CD4-positive, alpha-beta T cell treated with Interferon alpha-2 for 1 hour (primary cell): ENCODE data around the gene FLNC.

Source experiments
- DNase-seq, 2 donors: peaks; one replicate each; pipeline ENCODE4 v3.0.0-alpha.2; 2020 to 2022

The FLNC gene

DNA sequence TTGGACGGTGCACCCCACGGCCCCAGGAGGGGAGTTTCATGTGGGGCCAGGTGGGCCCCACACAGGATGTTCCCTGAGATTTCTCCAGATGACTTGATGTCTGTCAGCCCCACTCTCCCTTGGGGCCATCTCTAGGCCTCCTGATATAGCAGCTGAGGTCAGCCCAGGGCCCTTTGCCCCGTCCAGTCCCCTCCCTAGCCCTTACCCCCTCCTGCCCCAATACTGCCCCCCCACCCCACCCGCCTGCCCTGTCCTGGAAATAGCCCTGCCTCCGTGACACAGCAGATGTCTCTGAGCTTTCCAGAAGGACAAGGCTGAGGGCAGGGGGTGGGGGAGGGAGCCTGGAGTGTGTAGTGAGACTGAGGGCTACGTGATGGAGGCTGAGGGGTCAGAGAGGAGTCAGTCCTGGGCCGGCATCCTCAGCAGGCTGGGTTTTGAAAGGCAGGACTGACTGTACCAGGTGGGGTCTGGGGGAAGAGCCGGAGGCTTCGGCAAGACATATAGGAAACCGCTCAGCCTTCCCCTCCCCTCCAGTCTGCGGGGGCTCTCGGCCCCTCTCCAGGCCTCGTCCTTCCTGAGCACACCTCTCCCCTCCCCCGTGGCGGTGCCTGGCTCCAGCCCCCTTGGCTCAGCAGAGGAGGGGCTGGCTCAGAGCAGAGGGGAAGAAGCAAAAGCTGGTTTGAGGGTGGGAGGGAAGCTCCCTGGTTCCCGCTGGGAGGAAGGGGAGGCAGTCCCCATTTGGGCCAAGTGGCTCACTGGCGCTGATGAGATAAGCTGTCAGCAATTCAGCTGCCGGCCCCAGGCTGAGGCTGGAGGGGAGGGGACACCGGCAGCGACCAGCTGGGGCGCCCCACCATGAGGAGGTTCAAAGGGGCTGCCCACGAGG is 2.0 kb downstream of the FLNC start:
- DNase-seq = no peak

- no peak for DNase-seq
Observed at GRCh38 chr7:128832880-128833147, 2.6 kb downstream of the FLNC start.

DNA sequence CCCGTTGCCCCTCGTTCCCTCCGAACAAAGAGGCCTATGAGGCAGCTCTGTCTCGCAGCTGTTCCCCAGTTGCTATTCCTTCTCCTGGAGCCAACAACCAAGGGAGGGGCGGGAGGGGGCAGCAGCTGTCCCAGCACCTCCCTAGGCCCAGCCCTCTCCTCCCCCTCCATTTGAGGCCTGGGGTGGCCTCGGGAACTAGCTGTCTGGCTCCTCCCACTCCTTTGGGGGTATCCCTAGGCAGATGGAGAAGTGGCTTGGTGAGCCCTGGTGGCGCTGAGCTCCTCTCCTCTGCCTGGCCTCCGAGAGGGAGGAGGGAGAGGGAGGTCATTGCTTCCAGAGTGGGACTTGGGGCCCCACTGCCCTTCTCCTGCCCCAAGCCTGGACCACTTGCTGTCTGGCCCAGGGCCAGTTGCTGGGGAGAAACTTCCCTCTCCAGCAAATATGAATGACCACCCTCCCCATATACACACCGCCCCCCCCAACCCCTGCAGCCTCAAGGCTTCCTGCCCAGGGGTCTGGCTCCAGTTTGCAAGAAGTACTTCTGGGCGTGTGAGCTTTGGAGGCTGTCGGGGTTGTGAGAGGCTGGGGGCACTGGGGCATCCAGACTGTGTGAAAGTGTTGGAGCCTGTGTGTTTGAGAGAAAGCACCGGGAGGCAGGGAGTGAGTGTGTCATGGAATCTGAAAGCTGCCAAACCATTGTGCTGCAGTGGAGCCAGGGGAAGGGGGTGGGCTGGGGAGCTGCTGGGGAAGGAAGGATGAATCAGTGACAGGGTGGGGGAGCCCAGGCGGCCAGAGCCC is 3.1 kb downstream of the FLNC start:
- no peak for DNase-seq

GRCh38 chr7:128833946-128834325 is 3.7 kb downstream of the FLNC start:
- no peak for DNase-seq

DNA sequence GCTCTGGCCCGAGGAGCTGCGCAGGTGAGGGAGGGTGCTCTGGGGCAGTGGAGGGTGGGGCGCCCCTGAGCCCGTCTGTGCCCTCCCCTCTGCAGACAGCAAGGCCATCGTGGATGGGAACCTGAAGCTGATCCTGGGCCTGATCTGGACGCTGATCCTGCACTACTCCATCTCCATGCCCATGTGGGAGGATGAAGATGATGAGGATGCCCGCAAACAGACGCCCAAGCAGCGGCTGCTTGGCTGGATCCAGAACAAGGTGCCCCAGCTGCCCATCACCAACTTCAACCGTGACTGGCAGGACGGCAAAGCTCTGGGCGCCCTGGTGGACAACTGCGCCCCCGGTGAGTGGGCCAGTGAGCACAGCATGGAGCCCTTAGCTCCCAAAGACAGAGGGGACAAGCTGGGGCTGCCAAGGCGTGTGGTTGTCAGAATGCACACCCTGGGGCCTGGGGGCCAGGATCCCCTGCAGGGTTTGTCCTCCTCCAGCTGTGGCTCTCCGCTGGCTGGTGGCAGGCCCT is 5.1 kb downstream of the FLNC start:
- DNase-seq = no peak

DNA sequence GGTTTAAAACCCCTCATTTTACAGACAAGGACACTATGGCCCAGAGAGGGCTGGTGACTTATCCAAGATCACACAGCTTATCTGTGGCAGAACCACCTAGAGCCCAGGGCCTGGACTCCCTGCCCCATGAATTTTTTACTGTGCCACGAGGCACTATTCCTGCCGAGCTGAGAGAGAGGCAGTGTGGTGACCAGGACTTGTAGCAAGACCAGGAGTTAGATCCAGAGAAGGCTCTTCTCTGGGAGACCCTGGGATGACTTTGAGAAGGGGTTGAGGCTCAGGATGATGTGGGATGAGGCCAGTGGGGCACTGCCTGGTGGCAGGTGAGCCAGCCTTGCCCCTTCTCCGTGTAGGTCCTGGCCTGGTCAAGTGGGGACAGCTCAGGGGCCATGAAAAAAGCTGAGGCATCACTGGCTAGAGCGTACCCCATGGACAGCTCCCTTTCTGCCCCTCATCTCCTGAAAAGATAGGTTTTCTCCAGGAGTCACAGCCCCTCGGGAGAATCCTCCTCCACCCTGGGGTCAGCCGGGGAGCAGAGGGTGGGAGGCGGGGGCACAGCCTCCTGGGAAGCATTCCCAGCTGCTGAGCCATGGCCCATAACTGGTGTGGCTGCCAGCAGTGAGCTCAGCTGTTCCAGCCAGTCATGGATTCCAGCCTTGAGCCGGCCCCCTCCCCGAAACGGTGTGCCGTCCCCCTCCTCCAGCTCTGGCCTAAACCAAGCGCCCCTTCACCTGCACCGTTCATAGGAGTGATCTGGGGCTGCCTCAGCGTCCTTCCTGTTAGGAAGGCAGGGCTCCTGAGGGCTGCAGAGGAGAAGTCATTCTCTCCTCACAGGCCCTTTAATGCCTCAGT is 5.8 kb downstream of the FLNC start:
- DNase-seq = no peak

- no peak for DNase-seq
Observed at GRCh38 chr7:128836729-128837348, 6.6 kb downstream of the FLNC start.

DNA sequence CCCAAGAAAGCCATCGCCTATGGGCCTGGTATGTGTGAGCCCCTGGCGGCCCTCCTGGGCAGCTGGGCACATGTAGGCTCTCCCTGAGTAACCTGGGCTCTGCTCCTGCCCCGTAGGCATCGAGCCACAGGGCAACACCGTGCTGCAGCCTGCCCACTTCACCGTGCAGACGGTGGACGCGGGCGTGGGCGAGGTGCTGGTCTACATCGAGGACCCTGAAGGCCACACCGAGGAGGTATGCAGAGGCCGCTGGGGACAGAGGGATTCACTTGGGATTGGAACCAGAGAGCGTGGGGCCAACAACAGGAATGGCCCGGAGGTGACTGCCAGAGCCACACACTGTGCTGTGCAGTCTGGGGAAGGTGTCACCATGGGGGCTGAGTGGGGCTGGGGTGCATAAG is 7.3 kb downstream of the FLNC start:
- no peak for DNase-seq

DNA sequence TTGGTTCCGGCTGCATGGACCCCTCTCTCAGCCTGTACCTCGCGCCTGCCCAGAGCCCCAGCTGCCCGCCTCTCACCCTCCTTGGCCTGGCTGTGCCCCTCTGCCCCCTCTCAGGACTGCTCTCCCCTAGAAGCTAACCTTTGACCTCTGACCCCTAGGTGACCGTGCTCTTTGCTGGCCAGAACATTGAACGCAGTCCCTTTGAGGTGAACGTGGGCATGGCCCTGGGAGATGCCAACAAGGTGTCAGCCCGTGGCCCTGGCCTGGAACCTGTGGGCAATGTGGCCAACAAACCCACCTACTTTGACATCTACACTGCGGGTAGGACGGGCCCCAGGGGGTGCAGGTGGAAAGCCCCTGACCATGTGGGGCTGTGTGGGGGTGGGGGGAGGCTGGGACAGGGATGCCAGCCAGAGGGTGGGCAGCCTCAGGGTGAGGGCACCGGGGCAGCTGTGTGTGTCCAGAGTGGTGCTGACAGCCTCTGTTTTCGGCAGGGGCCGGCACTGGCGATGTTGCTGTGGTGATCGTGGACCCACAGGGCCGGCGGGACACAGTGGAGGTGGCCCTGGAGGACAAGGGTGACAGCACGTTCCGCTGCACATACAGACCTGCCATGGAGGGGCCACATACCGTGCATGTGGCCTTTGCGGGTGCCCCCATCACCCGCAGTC is 8.0 kb downstream of the FLNC start:
- no peak for DNase-seq

- no peak for DNase-seq
Observed at GRCh38 chr7:128838981-128839731, 8.9 kb downstream of the FLNC start.

GRCh38 chr7:128839751-128840177 is 9.6 kb downstream of the FLNC start:
- DNase-seq = no peak

- DNase-seq = no peak
Observed at GRCh38 chr7:128840326-128841170, 10.3 kb downstream of the FLNC start.

DNA sequence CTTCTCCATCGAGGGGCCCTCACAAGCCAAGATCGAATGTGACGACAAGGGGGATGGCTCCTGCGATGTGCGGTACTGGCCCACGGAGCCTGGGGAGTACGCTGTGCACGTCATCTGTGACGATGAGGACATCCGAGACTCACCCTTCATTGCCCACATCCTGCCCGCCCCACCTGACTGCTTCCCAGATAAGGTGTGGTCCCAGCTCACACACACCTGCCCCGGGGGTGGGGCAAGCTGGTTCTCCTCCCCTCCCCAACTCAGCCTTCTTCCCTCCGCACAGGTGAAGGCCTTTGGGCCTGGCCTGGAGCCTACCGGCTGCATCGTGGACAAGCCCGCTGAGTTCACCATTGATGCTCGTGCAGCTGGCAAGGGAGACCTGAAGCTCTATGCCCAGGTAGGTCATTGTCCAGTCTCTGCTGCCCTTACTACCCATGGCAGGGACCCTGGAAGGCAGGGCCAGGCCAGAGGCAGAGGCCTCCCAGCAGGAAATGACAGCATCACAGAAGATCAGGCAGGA is 11.0 kb downstream of the FLNC start:
- DNase-seq = peak; percentile 7 to 42

DNA sequence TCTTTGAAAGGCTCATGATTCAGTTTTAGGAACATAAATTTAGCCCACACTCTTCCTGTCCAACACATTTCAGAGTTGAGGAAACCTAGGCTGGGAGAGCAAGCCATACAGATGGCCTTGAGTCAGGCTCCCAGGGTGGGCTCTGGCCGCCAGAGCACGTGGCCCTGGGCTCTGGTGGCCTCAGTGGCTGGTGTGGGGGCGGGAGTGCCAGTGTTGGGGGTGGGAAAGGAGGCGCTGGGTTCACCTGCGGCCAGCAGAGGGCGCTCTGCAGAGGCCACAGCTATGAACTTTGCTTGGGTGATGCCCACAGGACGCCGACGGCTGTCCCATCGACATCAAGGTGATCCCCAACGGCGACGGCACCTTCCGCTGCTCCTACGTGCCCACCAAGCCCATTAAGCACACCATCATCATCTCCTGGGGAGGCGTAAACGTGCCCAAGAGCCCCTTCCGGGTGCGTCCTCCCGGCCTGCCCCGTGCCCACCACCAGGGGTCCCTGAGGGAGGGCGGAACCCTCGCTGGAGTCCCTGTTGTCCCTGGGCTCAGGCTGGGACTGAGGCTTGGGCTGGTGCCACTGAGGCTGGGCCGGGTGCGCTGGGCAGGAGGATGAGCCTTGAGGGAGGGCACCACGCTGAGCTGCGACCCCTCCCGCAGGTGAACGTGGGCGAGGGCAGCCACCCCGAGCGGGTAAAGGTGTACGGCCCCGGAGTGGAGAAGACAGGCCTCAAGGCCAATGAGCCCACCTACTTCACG is 11.9 kb downstream of the FLNC start:
- DNase-seq = peak; percentile 35 to 63

DNA sequence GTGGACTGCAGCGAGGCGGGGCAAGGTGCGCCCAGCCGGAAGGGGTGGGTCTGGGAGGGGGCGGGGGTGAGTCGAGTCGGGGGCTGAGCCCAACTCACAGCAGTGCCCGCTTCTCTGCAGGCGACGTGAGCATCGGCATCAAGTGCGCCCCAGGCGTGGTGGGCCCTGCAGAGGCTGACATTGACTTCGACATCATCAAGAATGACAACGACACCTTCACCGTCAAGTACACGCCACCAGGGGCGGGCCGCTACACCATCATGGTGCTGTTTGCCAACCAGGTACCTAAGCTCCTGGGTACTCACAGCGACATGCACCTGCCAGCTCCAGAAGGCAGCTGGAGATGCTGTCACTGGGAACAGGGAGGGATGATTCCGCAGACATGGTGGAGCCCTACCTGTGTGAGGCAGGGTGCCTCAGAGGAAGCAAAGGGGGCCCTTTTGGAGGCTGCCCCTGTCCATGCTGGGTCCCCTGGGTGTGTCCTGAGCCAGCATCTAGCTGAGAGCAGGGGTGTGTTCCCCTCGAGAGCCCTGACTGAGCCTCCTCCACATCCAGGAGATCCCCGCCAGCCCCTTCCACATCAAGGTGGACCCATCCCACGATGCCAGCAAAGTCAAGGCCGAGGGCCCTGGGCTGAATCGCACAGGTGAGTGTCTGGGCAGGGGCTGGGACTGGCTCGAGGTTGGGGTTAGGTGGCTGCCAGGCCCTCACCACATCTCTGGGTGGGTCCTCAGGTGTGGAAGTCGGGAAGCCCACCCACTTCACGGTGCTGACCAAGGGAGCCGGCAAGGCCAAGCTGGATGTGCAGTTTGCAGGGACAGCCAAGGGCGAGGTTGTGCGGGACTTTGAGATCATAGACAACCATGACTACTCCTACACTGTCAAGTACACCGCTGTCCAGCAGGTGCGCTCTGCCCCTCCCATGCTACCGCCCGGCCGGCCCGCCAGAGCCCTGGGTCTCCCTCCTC is 12.8 kb downstream of the FLNC start:
- DNase-seq = no peak

DNA sequence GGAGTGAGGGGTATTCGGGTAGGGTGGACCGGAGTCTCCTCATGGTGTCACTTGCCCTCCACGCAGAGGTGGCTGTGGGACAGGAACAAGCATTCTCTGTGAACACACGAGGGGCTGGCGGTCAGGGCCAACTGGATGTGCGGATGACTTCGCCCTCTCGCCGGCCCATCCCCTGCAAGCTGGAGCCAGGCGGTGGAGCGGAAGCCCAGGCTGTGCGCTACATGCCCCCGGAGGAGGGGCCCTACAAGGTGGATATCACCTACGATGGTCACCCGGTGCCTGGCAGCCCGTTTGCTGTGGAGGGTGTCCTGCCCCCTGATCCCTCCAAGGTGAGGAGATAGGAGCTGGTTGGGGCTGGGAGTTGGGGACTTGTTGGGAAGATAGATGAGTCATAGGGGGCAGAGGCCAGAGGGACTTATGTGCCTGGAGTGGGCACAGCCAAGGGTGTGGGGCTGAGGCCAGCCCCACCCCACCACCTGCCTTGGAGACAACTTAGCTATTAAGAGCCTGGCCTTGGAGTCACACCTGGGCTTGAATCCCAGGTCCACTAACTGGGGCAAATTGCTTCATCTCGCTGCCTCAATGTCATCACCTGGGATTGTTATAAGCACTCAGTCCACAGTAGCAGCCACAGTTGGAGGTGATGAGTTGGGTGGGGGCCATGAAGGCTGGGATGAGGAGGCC is 13.9 kb downstream of the FLNC start:
- DNase-seq = no peak

DNA sequence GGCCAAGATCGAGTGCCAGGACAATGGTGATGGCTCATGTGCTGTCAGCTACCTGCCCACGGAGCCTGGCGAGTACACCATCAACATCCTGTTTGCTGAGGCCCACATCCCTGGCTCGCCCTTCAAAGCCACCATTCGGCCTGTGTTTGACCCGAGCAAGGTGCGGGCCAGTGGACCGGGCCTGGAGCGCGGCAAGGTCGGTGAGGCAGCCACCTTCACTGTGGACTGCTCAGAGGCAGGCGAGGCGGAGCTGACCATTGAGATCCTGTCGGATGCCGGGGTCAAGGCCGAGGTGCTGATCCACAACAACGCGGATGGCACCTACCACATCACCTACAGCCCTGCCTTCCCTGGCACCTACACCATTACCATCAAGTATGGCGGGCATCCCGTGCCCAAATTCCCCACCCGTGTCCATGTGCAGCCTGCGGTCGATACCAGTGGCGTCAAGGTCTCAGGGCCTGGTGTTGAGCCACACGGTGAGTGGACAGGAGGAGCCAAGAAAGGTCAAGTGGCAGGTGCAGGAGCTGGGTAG is 14.6 kb downstream of the FLNC start:
- DNase-seq = no peak
